ENCODE results near the gene S100A13. TPM values are rescaled to one million over a fixed set of nuclear protein-coding genes. Genes with fewer than 3 reads are reported as not detected.
A peak's percentile ranks its signal among the peaks of the same experiment; 100 is the strongest.
"Not testable (repeated sequence)": the region's sequence is repeated elsewhere in the genome, so short reads cannot be mapped to it uniquely, and the experiment has no call there.

The S100A13 gene
- total RNA-seq, 5 donors from 2014 or later (not counting 1 experiment from before 2014, with no cell fraction given) = 4.0 to 5.3 (median 4.2) TPM

DNA sequence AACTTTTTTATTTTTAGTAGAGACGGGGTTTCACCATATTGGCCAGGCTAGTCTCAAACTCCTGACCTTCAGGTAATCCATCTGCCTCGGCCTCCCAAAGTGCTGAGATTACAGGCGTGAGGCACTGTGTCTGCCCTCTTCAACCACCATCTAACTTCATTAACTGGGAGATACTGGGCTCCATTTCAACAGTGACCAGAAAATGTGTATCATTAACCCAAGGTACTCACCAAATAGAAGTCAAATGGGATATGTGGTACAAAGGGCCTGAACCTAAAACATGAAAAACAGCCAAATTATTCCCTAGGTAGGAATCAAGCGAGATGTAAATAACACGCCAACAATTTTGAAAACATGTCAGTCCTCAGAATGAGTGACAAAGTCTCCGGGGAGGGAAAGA, 42.3 kb upstream of the S100A13 start:
- H3K27me3 Mint-ChIP-seq = no peaks in the 10 kb centered on the region
- peaks cover 20 to 40% of the 10 kb centered on the region in 2 donors for H3K36me3 ChIP-seq (ENCODE audit: control insufficient read depth in 2 of 2, extremely low read depth in 1 of 2, insufficient read depth in 1 of 2, low read length in 1 of 2)
- ChIA-PET POLR2A (no interaction called here), CTCF (no interaction called here)
- no peaks in the 10 kb centered on the region for H3K9me3 ChIP-seq
- H3K4me1 Mint-ChIP-seq = peaks cover 12 to 32% (median 27%) of the 10 kb centered on the region in 3 donors
- no peaks in the 10 kb centered on the region for H3K9me3 Mint-ChIP-seq
- H3K27ac ChIP-seq (ENCODE audit: low read length) = no peak overlapping the region
- H3K36me3 Mint-ChIP-seq = peaks cover 38% of the 10 kb centered on the region
- no peaks in the 10 kb centered on the region for H3K27me3 ChIP-seq (replicated peaks in 1 of 2; ENCODE audit: control insufficient read depth in 2 of 2, extremely low read depth in 1 of 2, insufficient read depth in 2 of 2, low read length in 1 of 2)
- peaks cover 15 to 25% of the 10 kb centered on the region in 2 experiments for H3K4me1 ChIP-seq (ENCODE audit: control insufficient read depth in 1 of 2, extremely low read depth in 1 of 2, insufficient read depth in 2 of 2, low read length in 2 of 2)
- DNase-seq = no peak
- peak overlapping the region in 1 of 2 donors; percentile 80 for H3K27ac Mint-ChIP-seq
- H3K4me3 ChIP-seq (ENCODE audit: control insufficient read depth in 1 of 2, extremely low read depth in 1 of 2, low read length in 1 of 2) = peak overlapping the region; percentile 76 to 78
- no peak overlapping the region for H3K4me3 Mint-ChIP-seq
- no peak for ATAC-seq (replicated peaks in 1 of 4)
- 100% methylated on average over 2 of the region's 6 CpGs for WGBS (ENCODE audit: insufficient coverage)

DNA sequence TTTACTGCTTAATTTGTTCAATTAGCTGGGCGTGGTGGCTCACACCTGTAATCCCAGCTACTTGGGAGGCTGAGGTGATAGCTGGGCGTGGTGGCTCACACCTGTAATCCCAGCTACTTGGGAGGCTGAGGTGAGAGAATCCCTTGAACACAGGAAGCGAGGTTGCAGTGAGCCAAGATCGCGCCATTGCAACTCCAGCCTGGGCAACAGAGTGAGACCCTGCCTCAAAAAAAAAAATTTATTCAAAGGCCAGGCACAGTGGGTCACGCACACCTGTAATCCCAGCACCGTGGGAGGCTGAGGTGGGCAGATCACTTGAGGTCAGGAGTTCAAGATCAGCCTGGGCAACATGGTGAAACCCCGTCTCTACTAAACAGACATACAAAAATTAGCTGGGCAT, 41.4 kb upstream of the S100A13 start:
- POLR2A ChIA-PET; ATAC-seq (replicated peaks in 1 of 4); CTCF ChIA-PET; H3K27me3 ChIP-seq (replicated peaks in 1 of 2; ENCODE audit: control insufficient read depth in 2 of 2, extremely low read depth in 1 of 2, insufficient read depth in 2 of 2, low read length in 1 of 2); H3K27ac Mint-ChIP-seq; DNase-seq; H3K27me3 Mint-ChIP-seq; H3K27ac ChIP-seq (ENCODE audit: low read length); H3K4me3 ChIP-seq (ENCODE audit: control insufficient read depth in 1 of 2, extremely low read depth in 1 of 2, low read length in 1 of 2); H3K9me3 Mint-ChIP-seq; H3K9me3 ChIP-seq: not testable (repeated sequence)
- Histone ChIP-seq H3K4me1 (ENCODE audit: control insufficient read depth in 1 of 2, extremely low read depth in 1 of 2, insufficient read depth in 2 of 2, low read length in 2 of 2) (peaks cover 15 to 25% of the 10 kb centered on the region in 2 experiments), H3K36me3 (ENCODE audit: control insufficient read depth in 2 of 2, extremely low read depth in 1 of 2, insufficient read depth in 1 of 2, low read length in 1 of 2) (peaks cover 22 to 50% of the 10 kb centered on the region in 2 donors)
- Mint-ChIP-seq H3K4me1 (peaks cover 12 to 32% (median 27%) of the 10 kb centered on the region in 3 donors), H3K4me3 (peak overlapping the region in 2 of 3 donors; percentile 28 to 59), H3K36me3 (peaks cover 45% of the 10 kb centered on the region)
- 97% methylated on average over 4 of the region's 8 CpGs for WGBS (ENCODE audit: insufficient coverage)

DNA sequence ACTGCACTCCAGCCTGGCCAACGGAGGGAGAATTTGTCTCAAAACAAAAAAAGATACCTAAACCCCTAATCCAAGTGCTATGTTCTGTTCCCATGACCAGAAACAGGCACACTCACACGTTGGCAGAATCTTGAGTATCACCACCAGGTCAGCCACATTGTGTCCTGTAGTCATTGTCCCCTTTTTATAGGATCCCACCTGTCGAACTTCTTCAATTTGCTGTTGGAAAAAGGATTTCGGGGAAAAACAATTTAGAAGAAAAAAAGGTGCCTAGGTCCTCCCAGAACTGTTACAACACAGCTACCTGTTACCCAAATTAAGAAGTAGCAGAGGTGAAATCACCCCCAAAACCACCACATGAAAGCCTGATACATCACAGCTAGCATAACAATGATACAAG, 40.1 kb upstream of the S100A13 start:
- CTCF ChIA-PET = no interaction called here
- H3K4me3 Mint-ChIP-seq = no peak overlapping the region

DNA sequence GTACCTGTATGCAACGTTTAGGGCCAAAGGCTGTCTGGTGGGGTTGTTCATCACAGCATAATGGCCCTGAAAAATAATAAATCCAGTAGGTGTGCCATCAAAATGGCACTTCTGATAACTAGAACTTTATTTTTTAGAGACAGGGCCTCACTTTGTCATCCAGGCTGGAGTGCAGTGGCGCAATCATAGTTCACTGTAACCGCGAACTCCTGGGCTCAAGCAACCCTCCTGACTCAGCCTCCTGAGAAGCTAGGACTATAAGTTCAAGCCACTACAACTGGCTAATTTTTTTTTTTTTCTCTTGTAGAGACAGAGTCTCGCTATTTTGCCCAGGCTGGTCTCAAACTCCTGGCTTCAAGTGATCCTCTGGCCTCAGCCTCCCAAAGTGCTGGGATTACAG, 35.9 kb upstream of the S100A13 start:
- CTCF ChIA-PET = interaction anchor here in 1 of 2 donors (0.6 kb wide), 1 partner anchor 9 kb away, joined by 6 read pairs; no protein-coding TSS in a partner anchor
- ATAC-seq (replicated peaks in 1 of 4) (no peak), DNase-seq (no peak)

More for the DNA sequence above, 40.1 kb upstream of the S100A13 start:
- WGBS (ENCODE audit: insufficient coverage) = 100% methylated on average over 1 of the region's 4 CpGs
- Histone ChIP-seq H3K36me3 (ENCODE audit: control insufficient read depth in 2 of 2, extremely low read depth in 1 of 2, insufficient read depth in 1 of 2, low read length in 1 of 2) (peaks cover 31 to 62% of the 10 kb centered on the region in 2 donors), H3K27ac (ENCODE audit: low read length) (no peak overlapping the region), H3K4me3 (ENCODE audit: control insufficient read depth in 1 of 2, extremely low read depth in 1 of 2, low read length in 1 of 2) (no peak overlapping the region), H3K9me3 (no peaks in the 10 kb centered on the region), H3K4me1 (ENCODE audit: control insufficient read depth in 1 of 2, extremely low read depth in 1 of 2, insufficient read depth in 2 of 2, low read length in 2 of 2) (peaks cover 15 to 25% of the 10 kb centered on the region in 2 experiments), H3K27me3 (replicated peaks in 1 of 2; ENCODE audit: control insufficient read depth in 2 of 2, extremely low read depth in 1 of 2, insufficient read depth in 2 of 2, low read length in 1 of 2) (no peaks in the 10 kb centered on the region)
- POLR2A ChIA-PET = no interaction called here
- H3K27me3 Mint-ChIP-seq = no peaks in the 10 kb centered on the region
- DNase-seq (no peak), ATAC-seq (replicated peaks in 1 of 4) (no peak)
- peaks cover 46% of the 10 kb centered on the region for H3K36me3 Mint-ChIP-seq
- no peak overlapping the region for H3K27ac Mint-ChIP-seq
- H3K9me3 Mint-ChIP-seq = no peaks in the 10 kb centered on the region
- peaks cover 12 to 32% (median 27%) of the 10 kb centered on the region in 3 donors for H3K4me1 Mint-ChIP-seq

GRCh38 chr1:153662269-153662668, 35.0 kb upstream of the S100A13 start:
- CTCF ChIA-PET = interaction anchor here in 1 of 2 donors (0.8 kb wide), 1 partner anchor 29 kb away, joined by 3 read pairs; no protein-coding TSS in a partner anchor
- peaks cover 5 to 22% of the 10 kb centered on the region in 2 experiments for H3K4me1 ChIP-seq (ENCODE audit: control insufficient read depth in 1 of 2, extremely low read depth in 1 of 2, insufficient read depth in 2 of 2, low read length in 2 of 2)
- POLR2A ChIA-PET = no interaction called here
- H3K27ac ChIP-seq (ENCODE audit: low read length) = no peak overlapping the region
- H3K4me3 ChIP-seq (ENCODE audit: control insufficient read depth in 1 of 2, extremely low read depth in 1 of 2, low read length in 1 of 2) = no peak overlapping the region
- WGBS (ENCODE audit: insufficient coverage) = no CpG with 5 or more reads among the region's 2 CpGs
- ATAC-seq (replicated peaks in 1 of 4) = no peak
- Mint-ChIP-seq H3K4me3 (no peak overlapping the region), H3K27ac (no peak overlapping the region), H3K9me3 (no peaks in the 10 kb centered on the region), H3K4me1 (peaks cover 16 to 18% (median 18%) of the 10 kb centered on the region in 3 donors), H3K36me3 (peaks cover 40% of the 10 kb centered on the region), H3K27me3 (no peaks in the 10 kb centered on the region)
- DNase-seq = no peak
- no peaks in the 10 kb centered on the region for H3K27me3 ChIP-seq (replicated peaks in 1 of 2; ENCODE audit: control insufficient read depth in 2 of 2, extremely low read depth in 1 of 2, insufficient read depth in 2 of 2, low read length in 1 of 2)
- peaks cover 28 to 67% of the 10 kb centered on the region in 2 donors for H3K36me3 ChIP-seq (ENCODE audit: control insufficient read depth in 2 of 2, extremely low read depth in 1 of 2, insufficient read depth in 1 of 2, low read length in 1 of 2)
- no peaks in the 10 kb centered on the region for H3K9me3 ChIP-seq

More for the DNA sequence above, 35.9 kb upstream of the S100A13 start:
- Mint-ChIP-seq H3K36me3 (peaks cover 50% of the 10 kb centered on the region), H3K27me3 (no peaks in the 10 kb centered on the region), H3K4me3 (no peak overlapping the region), H3K27ac (no peak overlapping the region), H3K4me1 (peaks cover 24 to 26% (median 25%) of the 10 kb centered on the region in 3 donors), H3K9me3 (no peaks in the 10 kb centered on the region)
- no peaks in the 10 kb centered on the region for H3K27me3 ChIP-seq (replicated peaks in 1 of 2; ENCODE audit: control insufficient read depth in 2 of 2, extremely low read depth in 1 of 2, insufficient read depth in 2 of 2, low read length in 1 of 2)
- peaks cover 8 to 17% of the 10 kb centered on the region in 2 experiments for H3K4me1 ChIP-seq (ENCODE audit: control insufficient read depth in 1 of 2, extremely low read depth in 1 of 2, insufficient read depth in 2 of 2, low read length in 2 of 2)
- no peak overlapping the region for H3K27ac ChIP-seq (ENCODE audit: low read length)
- H3K4me3 ChIP-seq (ENCODE audit: control insufficient read depth in 1 of 2, extremely low read depth in 1 of 2, low read length in 1 of 2) = no peak overlapping the region
- 69% methylated on average over 2 of the region's 5 CpGs for WGBS (ENCODE audit: insufficient coverage)
- POLR2A ChIA-PET = no interaction called here
- no peaks in the 10 kb centered on the region for H3K9me3 ChIP-seq
- H3K36me3 ChIP-seq (ENCODE audit: control insufficient read depth in 2 of 2, extremely low read depth in 1 of 2, insufficient read depth in 1 of 2, low read length in 1 of 2) = peaks cover 34 to 77% of the 10 kb centered on the region in 2 donors

- Mint-ChIP-seq H3K4me1 (peaks cover 16 to 18% (median 18%) of the 10 kb centered on the region in 3 donors), H3K4me3 (peak overlapping the region in 2 of 3 donors; percentile 27 to 31), H3K27me3 (no peaks in the 10 kb centered on the region), H3K27ac (no peak overlapping the region), H3K9me3 (no peaks in the 10 kb centered on the region), H3K36me3 (peaks cover 35% of the 10 kb centered on the region)
- H3K27ac ChIP-seq (ENCODE audit: low read length) = no peak overlapping the region
- H3K36me3 ChIP-seq (ENCODE audit: control insufficient read depth in 2 of 2, extremely low read depth in 1 of 2, insufficient read depth in 1 of 2, low read length in 1 of 2) = peaks cover 23 to 57% of the 10 kb centered on the region in 2 donors
- H3K4me1 ChIP-seq (ENCODE audit: control insufficient read depth in 1 of 2, extremely low read depth in 1 of 2, insufficient read depth in 2 of 2, low read length in 2 of 2) = peaks cover 5 to 22% of the 10 kb centered on the region in 2 experiments
- ChIA-PET CTCF (no interaction called here), POLR2A (no interaction called here)
- H3K4me3 ChIP-seq (ENCODE audit: control insufficient read depth in 1 of 2, extremely low read depth in 1 of 2, low read length in 1 of 2) = no peak overlapping the region
- DNase-seq (no peak), ATAC-seq (replicated peaks in 1 of 4) (no peak)
- WGBS (ENCODE audit: insufficient coverage) = 76% methylated on average over 6 of the region's 9 CpGs
- H3K27me3 ChIP-seq (replicated peaks in 1 of 2; ENCODE audit: control insufficient read depth in 2 of 2, extremely low read depth in 1 of 2, insufficient read depth in 2 of 2, low read length in 1 of 2) = no peaks in the 10 kb centered on the region
- no peaks in the 10 kb centered on the region for H3K9me3 ChIP-seq
These were observed 33.9 kb upstream of the S100A13 start for GRCh38 chr1:153661111-153661708.
